Measurements from ENCODE around the gene TMEM201.
"Not testable (repeated sequence)": the region's sequence is repeated elsewhere in the genome, so short reads cannot be mapped to it uniquely, and the experiment has no call there.

Gene TMEM201

GRCh38 chr1:9621032-9621431 lies 32.3 kb downstream of the TMEM201 start:
- TF ChIP-seq CTCF (conservative IDR thresholded peaks at IDR 0.05; ENCODE audit: control insufficient read depth, insufficient read depth, low read depth, low read length) = no peak
- no peak for DNase-seq (ENCODE audit: low read depth)
- no peak overlapping the region for H3K4me3 ChIP-seq (ENCODE audit: control insufficient read depth, low read depth, low read length)

GRCh38 chr1:9624081-9624480 lies 35.4 kb downstream of the TMEM201 start:
- no peak for DNase-seq (ENCODE audit: low read depth)
- no peak overlapping the region for H3K4me3 ChIP-seq (ENCODE audit: control insufficient read depth, low read depth, low read length)
- no peak for TF ChIP-seq CTCF (conservative IDR thresholded peaks at IDR 0.05; ENCODE audit: control insufficient read depth, insufficient read depth, low read depth, low read length)

- not testable (repeated sequence) for H3K4me3 ChIP-seq (ENCODE audit: control insufficient read depth, low read depth, low read length); DNase-seq (ENCODE audit: low read depth)
These were observed 36.3 kb downstream of the TMEM201 start for GRCh38 chr1:9625030-9625429.

- DNase-seq (ENCODE audit: low read depth) = no peak
- TF ChIP-seq CTCF (conservative IDR thresholded peaks at IDR 0.05; ENCODE audit: control insufficient read depth, insufficient read depth, low read depth, low read length) = no peak
These were observed 37.5 kb downstream of the TMEM201 start for GRCh38 chr1:9626201-9626608.

GRCh38 chr1:9628541-9629444 lies 40.1 kb downstream of the TMEM201 start:
- DNase-seq (ENCODE audit: low read depth) = no peak
- TF ChIP-seq CTCF (conservative IDR thresholded peaks at IDR 0.05; ENCODE audit: control insufficient read depth, insufficient read depth, low read depth, low read length) = no peak
- no peak overlapping the region for H3K4me3 ChIP-seq (ENCODE audit: control insufficient read depth, low read depth, low read length)

More at GRCh38 chr1:9626201-9626608, 37.5 kb downstream of the TMEM201 start:
- H3K4me3 ChIP-seq (ENCODE audit: control insufficient read depth, low read depth, low read length) = no peak overlapping the region

GRCh38 chr1:9629445-9630201 lies 40.9 kb downstream of the TMEM201 start:
- DNase-seq (ENCODE audit: low read depth) = no peak
- H3K4me3 ChIP-seq (ENCODE audit: control insufficient read depth, low read depth, low read length) = no peak overlapping the region
- no peak for TF ChIP-seq CTCF (conservative IDR thresholded peaks at IDR 0.05; ENCODE audit: control insufficient read depth, insufficient read depth, low read depth, low read length)

All from fibroblast of mammary gland (primary cell).